ENCODE measurements around the gene SLC38A1.

DNA sequence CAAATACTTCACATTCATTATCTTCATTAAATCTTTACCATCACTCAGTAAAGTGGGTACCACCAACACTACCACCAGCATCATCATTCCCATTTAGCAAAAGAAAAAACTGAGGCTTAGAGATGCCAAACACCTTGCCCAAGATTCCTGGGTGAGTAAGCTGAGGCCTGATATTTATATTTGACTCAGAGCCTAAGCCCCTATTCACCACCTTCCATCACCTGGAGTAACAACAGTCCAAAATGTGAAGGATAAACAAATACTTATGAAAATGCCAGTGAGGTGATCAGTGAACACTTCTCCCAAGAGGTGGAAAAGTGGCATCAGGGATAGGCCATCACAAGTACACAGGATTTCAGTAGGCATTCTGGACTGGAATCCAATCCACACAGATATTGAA lies 3.7 kb downstream of the SLC38A1 start:
- TF ChIP-seq POLR2AphosphoS5 (IDR thresholded peaks at IDR 0.05; ENCODE audit: low read depth, low read length) (no peak), POLR2A (IDR thresholded peaks at IDR 0.05; ENCODE audit: low read depth, low read length) (no peak)
